Kidney epithelial cell (primary cell): ENCODE measurements around the gene NDUFB4. TPM values are rescaled to one million over a fixed set of nuclear protein-coding genes. Genes with fewer than 3 reads are reported as not detected.
A peak's percentile ranks its signal among the peaks of the same experiment; 100 is the strongest.
"Not testable (repeated sequence)": the region's sequence is repeated elsewhere in the genome, so short reads cannot be mapped to it uniquely, and the experiment has no call there.

Experiments used
- DNase-seq: peaks from one replicate; pipeline ENCODE4 v3.0.0-alpha.2; 2010; ENCODE audit warnings: low read depth
- H3K27me3 ChIP-seq: 2 replicates; pipeline ENCODE4 v1.6.0; 2011; ENCODE audit warnings: low read length; ENCODE audit not compliant: control insufficient read depth, insufficient read depth
- H3K36me3 ChIP-seq: 2 replicates; pipeline ENCODE4 v1.5.1; 2011; ENCODE audit warnings: low read length; ENCODE audit not compliant: control insufficient read depth, insufficient read depth
- H3K4me3 ChIP-seq: 2 replicates; pipeline ENCODE4 v1.5.1; 2011; ENCODE audit warnings: low read depth, mild to moderate bottlenecking, control low read depth, low read length
- CTCF ChIP-seq: IDR thresholded peaks from 2 replicates; pipeline ENCODE4 v1.5.1; 2011; ENCODE audit warnings: mild to moderate bottlenecking, moderate library complexity, low read length, control low read depth, inconsistent platforms; ENCODE audit not compliant: insufficient read depth, poor library complexity, severe bottlenecking
- total RNA-seq: library from RNA; depleted of rRNA; stranded (reverse); fragments of >200 nt; gene quantifications from 2 replicates; pipeline ENCODE4 v1.2.3, GENCODE V29; 2015

NDUFB4 gene
- total RNA-seq, 1 donor from 2014 or later: 52.1 TPM

GRCh38 chr3:120608506-120608905 is 12.4 kb downstream of the NDUFB4 start:
- DNase-seq: no peak
- no peak for TF ChIP-seq CTCF
- Histone ChIP-seq H3K36me3 (no peaks in the 10 kb centered on the region), H3K4me3 (no peak overlapping the region), H3K27me3 (no peaks in the 10 kb centered on the region)

- no peaks in the 10 kb centered on the region for H3K36me3 ChIP-seq
- TF ChIP-seq CTCF: no peak
- H3K4me3 ChIP-seq: no peak overlapping the region
- H3K27me3 ChIP-seq: no peaks in the 10 kb centered on the region
- DNase-seq: no peak
These were observed 18.6 kb downstream of the NDUFB4 start for GRCh38 chr3:120614765-120615164.

- no peak for TF ChIP-seq CTCF
- DNase-seq: no peak
These were observed 19.9 kb downstream of the NDUFB4 start for GRCh38 chr3:120615847-120616609.

GRCh38 chr3:120616745-120617144 is 20.6 kb downstream of the NDUFB4 start:
- DNase-seq, H3K4me3 ChIP-seq, H3K27me3 ChIP-seq, H3K36me3 ChIP-seq: not testable (repeated sequence)

More at GRCh38 chr3:120615847-120616609, 19.9 kb downstream of the NDUFB4 start:
- H3K4me3 ChIP-seq: no peak overlapping the region
- H3K27me3 ChIP-seq: no peaks in the 10 kb centered on the region
- H3K36me3 ChIP-seq: no peaks in the 10 kb centered on the region

- TF ChIP-seq CTCF: no peak
- Histone ChIP-seq H3K4me3 (no peak overlapping the region), H3K27me3 (no peaks in the 10 kb centered on the region), H3K36me3 (no peaks in the 10 kb centered on the region)
- no peak for DNase-seq
These were observed 26.3 kb downstream of the NDUFB4 start for GRCh38 chr3:120622457-120622856.

GRCh38 chr3:120622870-120623726 is 27.0 kb downstream of the NDUFB4 start:
- Histone ChIP-seq H3K27me3 (no peaks in the 10 kb centered on the region), H3K4me3 (no peak overlapping the region), H3K36me3 (no peaks in the 10 kb centered on the region)
- DNase-seq: no peak
- peak; percentile 16 for TF ChIP-seq CTCF
